GM21447 (cell line): ENCODE results near the gene THAP6.
"Not testable (repeated sequence)": the region's sequence is repeated elsewhere in the genome, so short reads cannot be mapped to it uniquely, and the experiment has no call there.

Experiments used
- ATAC-seq: cut with Tn5 transposase; IDR thresholded peaks from one replicate; pipeline ENCODE4 v1.9.1; 2021; ENCODE audit not compliant: unreplicated experiment

The THAP6 gene

DNA sequence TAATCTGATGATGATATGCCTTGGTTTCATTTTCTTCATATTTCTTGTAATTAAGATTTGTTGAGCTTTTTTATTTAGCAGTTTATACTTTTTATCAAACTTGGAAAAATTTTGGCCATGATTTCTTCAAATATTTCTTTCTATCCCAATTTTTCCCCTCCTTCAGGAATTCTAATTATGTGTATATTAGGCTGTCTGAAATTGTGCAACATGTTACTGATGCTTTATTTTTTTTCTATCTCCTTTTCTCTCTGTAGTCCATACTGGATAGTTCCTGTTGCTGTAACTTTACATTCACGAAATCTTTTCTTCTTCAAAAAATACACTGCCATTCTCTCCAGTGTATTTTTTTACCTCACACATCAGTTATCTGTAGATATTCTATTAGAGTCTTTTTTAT, 10.8 kb downstream of the THAP6 start:
- no peak for ATAC-seq

- ATAC-seq: no peak
Observed at GRCh38 chr4:75525910-75526309, 11.6 kb downstream of the THAP6 start.

GRCh38 chr4:75527482-75527881, 13.2 kb downstream of the THAP6 start:
- no peak for ATAC-seq

DNA sequence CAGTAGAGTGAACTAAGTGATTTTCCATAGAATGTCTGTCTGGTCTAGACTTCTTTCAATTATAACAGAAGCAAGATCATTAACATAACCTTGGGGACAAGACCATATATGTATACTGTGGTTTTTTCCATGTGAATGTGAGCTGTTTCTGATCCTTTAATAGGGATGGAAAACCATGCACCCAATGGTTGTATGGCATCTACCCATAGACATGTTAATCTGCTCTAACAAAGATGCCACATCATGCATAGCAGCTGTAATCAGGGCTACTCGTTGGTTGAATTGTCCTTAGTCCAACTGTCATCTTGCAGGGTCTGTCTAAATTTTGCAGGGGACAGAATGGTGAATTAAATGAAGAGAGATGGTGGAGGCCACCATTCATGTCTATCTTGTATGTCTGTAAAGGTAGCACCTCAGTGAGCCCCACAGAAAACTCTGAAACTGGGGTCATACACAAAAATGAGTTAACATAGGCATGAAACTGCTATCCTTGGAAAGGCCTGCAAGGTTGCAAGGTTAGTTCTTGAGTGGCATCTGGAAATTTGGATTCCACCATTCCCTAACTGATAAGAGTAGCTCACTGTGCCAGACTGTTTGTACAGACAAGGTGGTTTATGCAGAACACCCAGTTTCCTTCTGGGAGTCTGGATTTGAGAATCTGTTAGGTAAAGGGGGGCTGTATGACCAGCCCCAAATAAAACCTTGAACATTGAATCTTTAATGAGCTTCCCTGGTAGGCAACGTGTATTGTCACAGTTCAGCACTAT, 16.5 kb downstream of the THAP6 start:
- ATAC-seq: no peak

DNA sequence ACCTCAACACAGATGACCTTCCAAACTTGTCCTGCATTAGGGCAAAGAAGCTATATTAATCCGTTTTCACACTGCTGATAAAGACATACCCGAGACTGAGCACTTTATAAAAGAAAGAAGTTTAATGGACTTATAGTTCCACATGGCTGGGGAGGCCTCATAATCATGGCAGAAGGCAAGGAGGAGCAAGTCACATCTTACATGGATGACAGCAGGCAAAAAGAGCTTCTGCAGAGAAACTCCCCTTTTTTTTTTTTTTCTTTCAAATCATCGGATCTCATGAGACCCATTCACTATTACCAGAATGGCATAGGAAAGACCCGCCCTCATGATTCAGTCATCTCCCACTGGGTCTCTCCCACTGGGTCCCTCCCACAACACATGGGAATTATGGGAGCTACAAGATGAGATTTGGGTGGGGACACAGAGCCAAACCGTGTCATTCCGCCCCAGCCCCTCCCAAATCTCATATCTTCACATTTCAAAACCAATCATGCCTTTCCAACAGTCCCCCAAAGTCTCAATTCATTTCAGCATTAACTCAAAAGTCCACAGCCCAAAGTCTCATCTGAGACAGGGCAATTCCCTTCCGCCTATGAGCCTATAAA, 17.4 kb downstream of the THAP6 start:
- ATAC-seq: not testable (repeated sequence)

DNA sequence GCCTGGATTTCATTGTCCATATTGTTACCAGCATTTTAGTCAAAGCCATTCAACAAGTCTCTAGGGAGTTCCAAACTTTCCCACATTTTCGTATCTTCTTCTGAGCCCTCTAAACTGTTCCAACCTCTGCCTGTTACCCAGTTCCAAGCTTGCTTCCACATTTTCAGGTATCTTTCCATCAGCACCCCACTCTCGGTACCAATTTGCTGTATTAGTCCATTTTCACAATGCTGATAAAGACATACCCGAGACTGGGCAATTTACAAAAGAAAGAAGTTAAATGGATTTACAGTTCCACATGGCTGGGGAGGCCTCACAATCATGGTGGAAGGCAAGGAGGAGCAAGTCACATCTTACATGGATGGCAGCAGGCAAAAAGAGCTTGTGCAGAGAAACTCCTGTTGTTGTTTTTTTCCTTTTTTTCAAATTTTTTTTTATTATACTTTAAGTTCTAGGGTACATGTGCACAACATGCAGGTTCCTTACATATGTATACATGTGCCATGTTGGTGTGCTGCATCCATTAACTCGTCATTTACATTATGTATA, 19.1 kb downstream of the THAP6 start:
- not testable (repeated sequence) for ATAC-seq

GRCh38 chr4:75533926-75534325, 19.7 kb downstream of the THAP6 start:
- not testable (repeated sequence) for ATAC-seq

DNA sequence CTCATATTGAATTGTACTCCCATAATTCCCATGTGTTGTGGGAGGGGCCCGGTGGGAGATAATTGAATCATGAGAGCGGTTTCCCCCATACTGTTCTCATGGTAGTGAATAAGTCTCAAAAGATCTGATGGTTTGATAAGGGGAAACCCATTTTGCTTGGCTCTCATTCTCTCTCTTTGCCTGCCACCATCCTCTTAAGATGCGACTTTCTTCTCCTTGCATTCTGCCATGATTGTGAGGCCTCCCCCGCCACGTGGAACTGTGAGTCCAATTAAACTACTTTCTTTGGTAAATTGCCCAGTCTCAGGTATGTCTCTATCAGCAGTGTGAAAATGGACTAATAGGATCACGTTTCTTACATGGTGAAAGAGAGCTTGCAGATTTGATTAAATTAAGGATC, 23.0 kb downstream of the THAP6 start:
- ATAC-seq: not testable (repeated sequence)

DNA sequence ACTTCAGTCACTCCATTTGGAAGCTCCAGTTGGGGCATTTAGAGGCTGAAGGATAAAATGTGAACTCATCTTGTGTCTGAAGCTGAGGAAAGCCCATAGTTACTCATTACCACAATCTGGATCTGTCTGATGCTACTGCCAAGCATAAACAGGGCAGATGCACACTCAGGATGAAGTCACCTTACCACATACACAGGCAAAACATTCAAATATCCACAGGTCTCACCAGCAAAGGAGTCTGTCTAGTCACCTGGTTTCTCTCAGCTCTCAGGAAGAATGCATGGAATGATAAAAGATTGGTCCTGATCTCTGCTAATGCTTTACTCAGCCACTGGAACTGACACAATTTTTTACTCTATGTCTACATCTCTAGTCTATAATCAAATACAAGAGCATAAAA, 28.6 kb downstream of the THAP6 start:
- ATAC-seq: no peak

- not testable (repeated sequence) for ATAC-seq
Observed at GRCh38 chr4:75544220-75544619, 29.9 kb downstream of the THAP6 start.

DNA sequence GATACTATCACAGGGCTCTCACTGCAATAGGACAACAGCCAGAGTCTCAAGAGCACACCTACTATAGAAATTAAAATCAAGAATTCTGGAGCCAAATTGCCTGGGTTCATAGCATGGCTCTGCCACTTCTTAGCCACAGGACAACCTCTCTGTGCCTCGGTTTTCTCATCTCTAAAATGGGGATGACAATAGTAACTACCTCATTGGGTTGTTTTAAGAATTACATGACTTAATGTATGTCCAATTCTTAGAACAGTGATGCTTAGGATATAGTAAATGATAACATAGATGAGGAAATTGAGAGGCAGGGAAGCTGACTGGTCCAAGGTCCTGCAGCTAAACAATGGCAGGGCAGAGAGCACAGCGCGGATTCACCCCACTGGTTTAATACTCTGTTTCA, 30.6 kb downstream of the THAP6 start:
- no peak for ATAC-seq

- ATAC-seq: no peak
Observed at GRCh38 chr4:75545526-75545925, 31.3 kb downstream of the THAP6 start.

DNA sequence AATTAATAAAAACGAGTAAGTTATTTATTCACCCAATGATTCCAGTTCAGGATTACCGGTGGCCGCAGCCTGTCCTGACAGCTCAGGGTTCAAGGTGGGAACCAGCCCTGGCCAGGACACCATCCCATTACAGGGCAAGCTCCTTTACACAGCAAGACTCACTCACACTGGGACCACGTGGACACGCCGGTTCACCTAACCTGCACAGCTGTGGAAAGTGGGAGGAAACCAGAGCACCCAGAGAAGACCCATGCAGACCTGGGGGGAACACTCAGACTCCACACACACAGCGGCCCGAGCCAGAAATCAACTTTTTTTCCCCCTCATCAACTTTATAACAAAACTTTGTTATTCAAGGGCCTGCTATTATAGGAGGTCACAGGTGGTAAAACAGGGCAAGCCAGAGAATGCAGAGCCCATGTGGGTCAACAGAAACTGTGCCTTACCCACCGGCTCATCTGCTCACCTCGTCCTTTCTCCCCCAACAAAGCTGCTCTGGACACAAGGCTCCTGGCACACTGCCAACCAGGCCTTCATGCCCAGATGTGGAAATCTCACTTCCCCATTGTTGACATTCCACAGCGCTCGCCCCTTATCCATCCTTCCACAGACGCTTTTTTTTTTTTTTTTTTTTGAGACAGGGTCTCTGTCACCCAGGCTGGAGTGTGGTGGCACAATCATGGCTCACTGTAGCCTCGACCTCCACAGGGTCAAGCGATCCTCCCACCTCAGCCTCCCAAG, 33.5 kb downstream of the THAP6 start:
- no peak for ATAC-seq

GRCh38 chr4:75549019-75549418, 34.7 kb downstream of the THAP6 start:
- ATAC-seq: no peak

- ATAC-seq: no peak
Observed at GRCh38 chr4:75552452-75552851, 38.2 kb downstream of the THAP6 start.

GRCh38 chr4:75555294-75556164, 41.3 kb downstream of the THAP6 start, which contains the start of gene ODAPH:
TSS of gene ODAPH (plus strand) at chr4:75556066. CDS start at chr4:75556083, 17 bp downstream.
- peak; percentile 96 for ATAC-seq

- ATAC-seq: no peak
Observed at GRCh38 chr4:75557696-75558095, 43.4 kb downstream of the THAP6 start.

DNA sequence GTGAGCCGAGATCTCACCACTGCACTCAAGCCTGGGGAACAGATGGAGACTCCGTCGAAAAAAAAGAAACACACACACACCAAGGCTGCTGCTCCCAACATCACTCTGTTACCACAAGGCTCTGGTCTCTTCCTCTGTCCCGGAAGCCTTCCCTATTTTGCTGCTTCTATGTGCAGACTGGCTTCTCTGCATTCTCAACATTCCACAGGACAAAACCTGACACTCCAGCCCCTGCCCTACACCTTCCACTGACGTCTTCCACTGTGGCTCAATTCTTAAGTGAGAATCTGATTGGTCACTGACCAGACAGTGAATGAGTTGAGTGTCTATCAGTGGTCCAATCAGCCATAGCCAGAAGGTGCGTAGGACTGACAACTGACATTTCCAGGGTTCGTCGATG, 47.5 kb downstream of the THAP6 start:
- ATAC-seq: no peak

DNA sequence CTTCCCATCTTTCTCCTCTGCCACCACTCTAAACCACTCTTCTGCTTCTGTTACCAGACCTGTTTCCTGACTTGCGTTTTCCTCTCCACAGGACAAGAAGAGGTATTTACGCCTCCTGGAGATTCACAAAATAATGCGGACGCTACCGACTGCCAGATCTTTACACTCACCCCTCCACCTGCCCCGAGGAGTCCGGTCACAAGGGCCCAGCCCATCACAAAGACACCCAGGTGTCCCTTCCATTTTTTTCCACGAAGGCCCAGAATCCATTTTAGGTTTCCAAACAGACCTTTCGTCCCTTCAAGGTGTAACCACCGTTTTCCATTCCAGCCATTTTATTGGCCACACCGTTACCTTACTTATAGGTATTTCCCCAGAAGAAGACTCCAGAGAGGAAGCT, 49.8 kb downstream of the THAP6 start:
- ATAC-seq: no peak

GRCh38 chr4:75565481-75565880, 51.2 kb downstream of the THAP6 start:
- ATAC-seq: no peak

- no peak for ATAC-seq
Observed at GRCh38 chr4:75566911-75567310, 52.6 kb downstream of the THAP6 start.
